ENCODE measurements around the gene SLC6A19.

Gene SLC6A19

DNA sequence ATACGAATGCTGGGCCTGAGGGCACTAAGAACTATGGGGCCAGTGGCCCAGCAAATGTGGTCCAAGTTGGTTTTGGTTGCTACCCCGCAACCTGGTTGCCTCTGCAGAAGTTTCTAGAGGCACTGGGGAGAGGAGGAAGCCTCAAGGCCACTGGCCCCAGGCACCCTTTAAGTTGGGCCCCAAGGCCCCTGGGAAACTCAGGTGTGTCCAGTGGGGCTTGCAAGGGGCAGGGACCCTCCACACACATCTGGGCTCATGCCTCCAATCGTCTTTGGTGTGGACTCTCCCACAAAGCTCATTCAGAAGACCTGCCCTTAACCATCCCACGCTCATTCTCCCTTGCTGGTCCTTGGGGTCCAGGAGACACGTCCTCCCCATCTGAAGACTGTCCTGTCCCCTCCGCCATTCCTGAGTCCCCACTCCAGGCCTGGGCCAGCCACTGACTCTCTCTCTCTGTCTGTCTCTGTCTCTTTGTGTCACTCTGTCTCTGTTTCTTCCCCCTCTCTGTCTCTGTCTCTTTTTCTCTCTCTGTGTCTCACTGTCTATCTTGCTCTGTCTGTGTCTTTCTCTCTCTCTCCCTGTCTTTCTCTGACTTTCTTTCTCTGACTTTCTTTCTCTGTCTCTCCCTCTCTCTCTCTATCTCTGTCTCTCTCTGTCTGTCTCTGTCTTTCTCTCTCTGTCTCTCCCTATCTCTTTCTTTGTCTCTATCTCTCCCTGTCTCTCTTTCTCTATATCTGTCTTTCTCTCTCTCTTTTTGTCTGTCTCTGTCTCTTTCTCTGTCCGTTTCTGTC, 3.3 kb upstream of the SLC6A19 start:
- DNase-seq = no peak

DNA sequence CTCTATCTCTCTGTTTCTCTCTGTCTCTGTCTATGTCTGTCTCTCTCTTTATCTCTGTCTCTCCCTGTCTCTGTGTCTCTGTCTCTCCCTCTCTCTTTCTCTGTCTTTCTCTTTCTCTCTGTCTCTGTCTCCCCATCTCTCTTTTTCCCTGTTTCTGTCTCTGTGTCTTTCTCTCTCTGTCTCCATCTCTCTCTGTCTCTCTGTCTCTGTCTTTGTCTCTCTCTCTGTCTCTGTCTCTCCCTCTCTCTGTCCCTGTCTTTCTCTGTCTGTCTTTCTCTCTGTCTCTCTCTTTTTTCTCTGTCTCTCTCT, 2.1 kb upstream of the SLC6A19 start:
- no peak for DNase-seq

DNA sequence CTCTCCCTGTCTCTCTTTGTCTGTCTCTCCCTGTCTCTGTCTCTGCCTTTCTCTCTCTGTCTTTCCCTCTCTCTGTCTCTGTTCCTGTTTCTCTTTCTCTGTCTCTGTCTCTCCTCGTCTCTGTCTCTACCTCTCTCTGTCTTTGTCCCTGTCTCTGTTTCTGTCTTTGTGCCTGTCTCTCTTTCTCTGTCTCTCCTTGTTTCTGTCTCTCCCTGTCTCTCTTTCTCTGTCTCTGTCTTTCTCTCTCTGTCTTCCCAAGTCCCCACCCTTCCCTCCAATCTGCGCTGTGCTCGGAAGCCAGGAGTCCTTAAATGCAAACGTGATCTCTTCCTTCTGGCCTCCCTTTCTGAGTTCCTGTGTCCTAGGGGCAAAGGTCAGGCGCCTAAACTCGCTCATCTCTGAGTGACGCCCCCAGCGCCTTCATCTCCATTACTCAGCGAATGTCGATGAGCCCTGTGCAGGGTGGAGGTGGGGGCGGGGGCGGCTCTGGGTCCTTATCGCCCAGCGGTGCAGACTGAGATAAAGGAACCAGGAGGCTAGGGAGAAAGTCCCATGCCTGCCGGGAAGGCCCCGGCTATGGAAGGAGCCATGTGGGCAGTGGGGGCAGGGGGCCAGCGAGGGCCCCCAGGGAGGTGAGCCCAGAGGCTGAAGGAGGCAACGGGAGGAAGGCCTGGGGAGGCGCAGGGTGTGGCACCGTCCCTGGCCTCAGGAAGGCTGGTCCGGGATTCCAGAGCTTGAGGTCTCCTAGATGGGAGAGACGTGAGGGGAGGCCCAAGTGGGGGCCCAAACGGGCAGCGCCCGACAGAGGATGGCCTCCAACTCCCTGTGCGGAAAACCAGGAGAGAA, 1.5 kb upstream of the SLC6A19 start:
- no peak for DNase-seq

DNA sequence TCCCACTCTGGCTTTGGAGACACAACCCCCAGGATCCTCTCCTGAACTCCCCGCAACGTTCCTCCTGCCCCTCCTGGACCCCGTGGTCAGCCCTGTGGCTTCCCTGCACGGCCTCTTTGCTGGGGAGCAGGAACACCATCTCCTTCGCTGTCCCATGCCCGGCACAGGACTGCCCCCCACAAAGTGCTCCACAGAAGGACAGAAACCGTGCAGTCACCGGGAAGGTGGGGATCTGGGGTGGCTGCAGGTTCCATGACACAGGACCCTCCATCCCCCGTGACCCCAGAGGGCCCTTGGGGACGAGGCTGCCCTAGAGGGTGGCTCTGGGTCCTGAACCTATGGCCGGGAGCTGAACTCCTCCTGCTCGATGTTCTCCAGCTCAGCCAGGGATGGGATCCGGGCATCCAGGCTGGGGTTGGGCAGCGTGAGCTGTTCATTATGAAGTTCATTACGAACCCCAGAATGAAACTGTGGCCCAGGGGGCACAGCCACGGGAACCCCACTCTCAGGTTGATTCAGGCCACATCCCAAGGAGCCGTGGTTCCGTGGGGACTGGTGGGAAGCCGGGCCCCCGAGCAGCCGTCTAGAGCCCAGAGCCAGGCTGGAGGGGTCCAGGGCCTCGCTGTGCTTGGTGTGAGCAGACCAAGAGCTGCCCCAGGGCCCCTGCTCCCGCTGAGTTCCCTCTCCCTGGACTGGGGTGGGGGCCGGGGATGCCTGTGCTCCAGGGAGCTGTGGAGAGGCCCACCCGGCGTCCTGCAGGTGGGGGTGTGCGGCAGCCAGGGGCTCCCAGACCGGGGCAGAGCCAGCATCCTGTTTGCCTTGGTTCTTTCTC, 684 bp upstream of the SLC6A19 start:
- DNase-seq = no peak

DNA sequence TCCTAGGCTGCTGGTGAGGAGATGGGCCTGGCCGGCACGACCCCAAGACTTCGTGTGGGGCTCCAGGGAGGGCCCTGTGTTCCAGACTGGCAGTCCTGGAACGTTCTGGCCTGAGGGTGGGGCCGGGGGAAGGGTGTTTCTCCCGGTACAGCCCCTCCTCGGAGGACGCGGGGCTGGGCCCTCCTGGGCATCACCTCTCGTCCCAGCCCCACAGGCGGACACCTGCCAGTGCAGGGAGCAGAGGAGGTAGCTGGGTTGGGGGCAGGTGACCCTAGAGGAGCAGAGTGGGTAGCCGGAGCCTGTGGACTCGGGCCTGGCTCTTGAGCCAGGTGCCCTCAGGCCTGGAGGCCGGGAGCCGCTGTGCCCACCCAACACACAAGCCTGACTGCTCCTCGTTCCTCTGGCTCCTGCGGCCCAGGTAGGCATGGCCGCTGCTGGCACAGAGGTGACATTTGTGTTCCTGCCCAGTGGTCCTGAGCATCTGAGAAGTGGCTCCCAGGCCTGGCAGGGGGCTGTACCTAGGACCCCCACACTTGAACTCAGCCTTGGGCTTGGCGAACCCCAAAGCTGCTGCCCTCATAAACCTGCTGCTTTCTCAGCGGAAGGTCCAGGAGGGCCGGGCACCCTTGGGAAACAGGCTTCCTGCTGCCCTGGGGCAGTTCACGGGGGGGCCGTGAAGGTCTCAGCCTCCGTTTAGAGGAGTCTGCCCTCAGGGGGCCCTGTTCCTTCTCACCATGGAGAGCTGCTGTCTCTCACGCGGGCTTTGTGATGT, 817 bp downstream of the SLC6A19 start:
- no peak for DNase-seq

DNA sequence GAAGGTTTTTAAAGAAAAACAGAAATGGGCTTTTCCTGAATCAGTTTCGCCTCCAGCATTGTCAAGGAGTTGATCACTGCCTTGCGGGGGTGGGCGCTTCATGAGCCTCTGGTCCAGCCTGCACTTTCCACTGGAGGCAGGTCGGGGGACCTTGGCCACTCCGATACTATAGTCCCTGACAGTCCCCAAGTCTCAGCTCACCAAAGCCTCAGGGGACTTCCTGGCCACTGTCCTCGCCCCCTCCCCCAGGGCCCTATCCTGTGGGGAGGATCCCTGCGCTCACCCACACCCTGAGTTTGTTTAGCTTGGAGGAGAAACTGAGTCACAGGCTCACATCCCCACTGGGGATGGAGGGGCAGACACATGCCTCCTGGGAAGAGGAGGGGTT, 1.4 kb downstream of the SLC6A19 start:
- no peak for DNase-seq

DNA sequence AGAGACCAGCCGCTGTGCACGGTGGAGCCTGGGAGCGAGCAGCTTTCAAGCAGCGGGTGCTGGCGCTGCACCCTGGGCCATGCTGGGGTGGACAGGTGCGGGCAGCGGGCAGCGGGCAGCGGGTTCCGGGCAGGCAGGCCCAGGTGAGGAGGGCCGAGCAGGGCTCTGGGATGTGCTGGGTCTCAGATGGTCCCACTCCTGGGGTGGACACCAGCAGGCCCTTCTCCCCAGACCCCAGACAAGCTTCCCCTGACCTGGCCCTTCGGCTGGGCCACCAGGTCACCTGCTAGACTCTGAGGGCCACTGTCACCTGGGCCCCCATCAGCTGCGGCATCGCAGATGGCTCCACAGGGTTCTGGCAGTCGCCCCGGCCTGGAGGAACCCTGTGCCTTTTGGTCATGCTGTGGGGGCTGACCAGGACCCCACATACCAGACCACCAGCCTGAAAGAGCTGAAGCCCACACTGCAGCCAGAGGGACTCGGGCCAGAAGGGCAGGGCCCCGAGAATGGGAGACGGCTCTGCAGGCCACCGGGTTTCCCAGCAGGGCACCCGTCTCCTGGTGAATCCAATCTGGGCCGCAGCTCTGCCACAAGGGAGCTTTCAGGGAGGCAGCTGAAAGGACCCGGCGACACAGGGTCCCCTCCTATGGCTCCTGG, 2.0 kb downstream of the SLC6A19 start:
- DNase-seq = no peak

DNA sequence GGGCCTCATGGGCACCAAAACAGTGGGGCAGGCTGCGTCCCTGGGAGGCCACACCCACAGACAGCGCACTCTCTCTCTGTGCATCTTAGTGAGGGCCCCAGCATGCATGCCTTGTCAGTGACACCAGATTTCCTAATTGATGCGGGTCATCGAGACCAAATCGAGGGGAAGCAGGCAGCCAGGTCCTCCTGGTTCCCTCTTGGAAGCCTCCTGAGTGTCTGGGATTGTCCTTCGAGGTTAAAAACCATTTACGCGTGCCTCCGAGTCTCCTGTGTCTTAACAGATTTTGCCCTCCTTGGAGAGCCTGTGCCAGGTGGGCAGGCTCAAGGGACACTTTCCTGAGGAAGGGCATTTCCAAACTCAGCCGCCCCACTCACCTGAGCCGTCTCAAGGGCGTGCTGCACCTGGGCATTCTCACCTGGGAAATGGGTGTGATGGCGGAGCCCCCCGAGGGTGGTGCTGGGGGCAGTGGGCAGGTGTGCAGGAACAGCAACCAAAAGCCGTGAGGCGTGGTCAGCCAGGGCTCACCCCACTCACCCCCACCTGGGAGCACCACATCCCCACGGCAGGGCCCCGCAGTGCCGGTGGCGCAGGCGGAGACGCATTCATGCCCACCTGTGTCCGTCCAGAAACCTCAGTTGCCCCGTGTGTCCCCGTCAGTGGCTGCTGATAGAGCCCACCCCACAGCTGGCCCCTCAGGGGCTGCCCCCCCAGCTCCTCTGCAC, 2.7 kb downstream of the SLC6A19 start:
- no peak for DNase-seq

DNA sequence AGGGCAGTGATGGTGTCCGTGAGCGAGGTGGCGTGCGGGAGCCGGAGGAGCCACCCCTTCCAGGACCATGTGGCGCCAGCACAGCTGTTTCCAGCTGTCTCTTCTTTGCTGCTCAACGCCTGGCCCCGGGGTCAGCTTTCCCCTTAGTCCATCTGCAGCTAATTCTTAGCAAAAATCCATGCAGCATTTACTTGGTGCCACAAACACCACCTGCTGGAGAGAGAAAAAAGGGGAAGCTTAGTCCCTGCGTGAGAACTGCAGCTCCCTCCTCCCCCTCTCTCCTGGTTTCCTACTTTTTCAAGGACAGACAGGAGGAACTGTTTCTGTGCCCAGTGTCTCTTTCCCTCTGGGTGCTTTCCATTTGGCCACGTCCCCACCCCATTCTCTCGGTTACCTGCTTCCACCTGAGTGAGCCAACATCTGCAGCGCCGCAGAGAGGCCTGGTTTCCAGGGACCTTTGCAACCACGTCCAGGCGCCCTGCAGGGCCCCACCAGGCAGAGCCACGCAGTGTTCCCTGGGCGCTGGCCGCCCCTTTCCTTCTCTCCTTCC, 3.4 kb downstream of the SLC6A19 start:
- DNase-seq = no peak

DNA sequence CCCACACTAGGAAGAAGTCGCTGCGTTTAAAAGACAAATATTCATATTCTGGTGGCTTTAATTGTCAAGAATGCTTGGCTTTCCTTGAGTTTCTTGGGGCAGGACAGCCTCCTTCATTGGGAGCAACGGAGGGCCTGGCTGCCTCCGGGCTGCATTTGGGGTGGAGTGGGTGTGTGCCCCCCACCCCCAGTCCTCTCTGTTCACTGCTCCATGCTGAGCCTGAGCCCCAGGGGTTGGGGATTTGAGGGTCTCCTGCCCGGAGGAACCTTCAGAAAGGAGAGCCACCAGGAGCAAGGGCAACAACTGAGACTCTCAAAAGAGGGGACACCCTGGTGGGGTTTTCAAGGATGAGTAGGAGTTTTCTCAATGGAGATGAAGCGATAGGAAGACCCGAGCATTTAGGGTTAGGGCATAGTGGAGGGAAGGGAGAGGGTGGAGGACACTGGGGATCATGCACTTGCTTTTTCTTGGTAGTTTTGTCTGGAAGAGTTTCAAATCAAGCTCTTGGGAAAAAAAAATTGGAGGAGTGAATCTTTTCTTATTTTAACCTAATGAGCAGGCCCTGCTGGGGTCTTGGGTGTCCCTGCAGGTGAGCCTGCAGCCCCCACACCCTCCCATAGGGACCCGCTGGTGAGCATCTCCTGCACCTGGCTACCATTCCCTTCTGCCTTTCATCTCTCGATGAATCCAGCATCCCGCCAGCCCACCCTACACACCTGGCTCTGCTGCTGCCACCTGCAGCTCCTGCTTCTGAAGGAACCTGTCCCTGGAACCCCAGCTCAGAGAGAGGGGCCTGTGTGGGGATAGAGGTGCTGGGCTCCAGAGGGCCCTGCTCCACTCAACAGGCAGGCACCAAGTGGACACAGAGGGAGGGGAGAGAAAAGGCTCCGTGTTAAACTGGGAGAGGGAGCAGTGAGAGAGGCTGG, 4.1 kb downstream of the SLC6A19 start:
- DNase-seq = no peak

DNA sequence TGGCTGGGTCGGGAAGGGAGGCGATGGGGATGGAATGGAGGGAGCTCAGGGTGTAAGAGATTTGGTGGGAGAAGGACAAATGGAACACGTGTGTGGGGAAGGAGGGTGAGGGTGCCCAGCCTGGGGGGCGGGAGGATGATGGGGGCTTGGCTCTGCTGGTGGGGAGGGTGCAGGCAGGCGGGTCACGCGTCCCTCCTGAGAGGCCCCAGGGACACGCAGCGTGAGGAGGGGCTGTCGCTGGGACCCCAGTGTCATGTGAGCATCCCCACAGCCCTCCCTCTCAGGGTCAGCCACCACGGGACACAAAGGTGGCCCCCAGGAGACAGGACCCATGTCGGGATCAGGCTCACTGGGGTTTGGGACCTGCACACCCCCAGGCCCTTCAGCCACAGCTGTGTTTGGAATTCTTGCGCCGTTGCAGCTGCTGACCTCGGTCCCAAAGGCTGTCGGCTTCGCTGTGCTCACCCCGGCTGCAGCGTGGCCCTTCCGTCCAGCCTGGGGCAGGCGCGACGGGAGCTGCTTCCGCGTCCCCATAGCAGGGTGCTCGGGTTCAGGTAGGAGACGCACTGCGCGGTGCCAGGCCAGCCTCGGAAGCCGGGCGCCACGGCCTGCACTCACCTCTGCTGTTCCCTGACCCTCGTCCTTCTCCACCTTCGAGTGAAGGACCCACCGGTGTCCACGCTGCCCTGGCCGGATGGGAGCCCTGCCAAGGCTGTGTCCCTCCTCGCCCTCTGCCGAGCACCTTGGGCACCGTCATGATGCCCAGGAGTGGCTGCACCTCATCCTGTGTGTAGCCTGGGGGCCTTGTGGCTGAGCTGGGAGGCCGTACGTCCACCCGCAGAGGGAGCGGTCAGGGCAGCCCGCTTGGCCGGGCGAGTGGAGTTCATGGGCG, 5.4 kb downstream of the SLC6A19 start:
- no peak for DNase-seq

DNA sequence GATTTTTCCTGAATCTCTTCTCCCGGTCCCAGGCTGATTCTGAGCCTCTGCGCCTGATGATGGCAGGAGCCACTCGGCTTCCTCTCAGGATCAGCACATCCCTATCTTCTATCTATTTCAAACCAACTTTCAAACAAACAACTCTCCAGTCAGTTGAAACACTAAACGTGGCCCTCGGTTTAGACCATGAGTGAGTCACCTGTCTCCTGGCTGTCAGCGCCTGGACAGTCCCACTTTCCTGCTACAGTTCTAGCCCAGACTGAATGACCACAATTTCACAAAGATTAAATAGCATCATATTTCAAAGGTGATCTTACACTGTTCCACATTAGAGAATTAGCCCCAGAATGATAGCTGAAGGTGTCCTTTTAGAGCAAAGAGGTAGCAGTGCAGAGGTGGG, 6.2 kb downstream of the SLC6A19 start:
- DNase-seq = no peak

DNA sequence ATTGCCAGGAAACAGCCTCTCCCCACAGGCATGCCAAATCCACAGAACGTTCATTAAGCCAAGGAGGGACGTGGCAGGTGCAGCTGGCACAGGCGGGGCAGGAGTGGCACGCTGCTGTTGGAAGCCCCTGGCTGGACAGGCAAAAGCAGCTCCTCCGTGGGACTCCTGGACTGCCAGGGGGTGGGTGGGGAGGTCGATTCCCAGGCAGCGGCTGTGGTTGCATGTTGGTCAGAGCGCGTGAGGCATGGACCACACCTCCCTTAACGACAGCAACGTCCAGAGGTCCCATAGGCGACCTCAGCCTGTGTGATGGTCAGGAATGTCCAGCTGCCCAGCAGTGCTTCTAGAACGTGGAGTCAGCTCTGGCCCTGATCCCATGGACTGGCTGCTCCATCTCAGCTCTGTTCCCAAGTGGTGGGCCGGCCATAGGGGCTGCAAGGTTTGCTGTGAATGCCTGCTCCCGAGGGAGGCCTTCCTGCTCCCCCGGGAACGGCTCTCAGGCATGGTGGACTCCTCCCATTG, 6.9 kb downstream of the SLC6A19 start:
- DNase-seq = no peak

DNA sequence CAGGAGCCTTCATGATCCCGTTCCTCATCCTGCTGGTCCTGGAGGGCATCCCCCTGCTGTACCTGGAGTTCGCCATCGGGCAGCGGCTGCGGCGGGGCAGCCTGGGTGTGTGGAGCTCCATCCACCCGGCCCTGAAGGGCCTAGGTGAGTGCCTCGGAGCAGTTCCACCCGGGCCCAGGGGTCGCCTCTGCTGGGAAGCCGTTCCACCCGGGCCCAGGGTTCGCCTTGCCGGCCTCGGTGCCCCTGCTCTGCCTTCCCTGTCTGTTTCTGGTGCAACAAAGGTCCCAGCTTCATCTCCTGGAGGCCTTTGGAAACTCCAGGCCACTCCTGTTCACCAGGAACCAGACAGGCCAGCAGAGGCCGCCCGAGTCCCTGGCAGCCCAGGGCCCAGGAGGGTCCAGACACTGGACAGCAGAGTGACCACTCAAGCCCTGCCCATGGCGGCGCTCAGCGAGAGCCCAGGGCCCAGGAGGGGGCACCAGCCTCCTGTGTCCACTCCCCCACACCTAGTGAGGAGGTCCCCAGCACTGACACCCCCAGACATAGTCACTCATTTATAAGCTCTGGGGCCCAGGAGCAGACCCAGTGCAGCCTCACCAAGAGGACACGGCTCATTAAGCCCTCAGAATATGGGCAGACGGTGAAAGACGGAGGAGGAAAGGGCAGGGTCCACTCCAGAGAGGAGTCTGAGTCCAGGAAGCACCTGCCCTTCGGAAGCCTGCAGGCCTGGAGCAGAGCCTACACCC, 7.5 kb downstream of the SLC6A19 start:
- DNase-seq = no peak

DNA sequence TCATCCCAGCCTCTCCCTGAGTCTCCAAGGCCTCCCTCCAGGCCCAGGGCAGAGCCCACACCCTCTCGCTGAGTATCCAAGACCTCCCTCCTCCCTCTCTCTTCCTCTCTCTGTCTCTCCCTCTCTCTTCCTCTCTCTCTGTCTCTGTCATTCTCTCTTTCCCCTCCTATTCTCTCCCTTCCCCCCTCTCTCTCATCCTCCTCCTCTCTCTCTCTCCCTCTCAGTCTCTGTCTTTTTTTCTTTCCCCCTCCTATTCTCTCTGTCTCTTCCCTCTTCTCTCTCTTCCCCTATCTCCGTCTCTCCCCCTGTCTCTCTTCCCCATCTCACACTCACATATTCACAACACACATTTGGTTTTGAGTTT, 8.1 kb downstream of the SLC6A19 start:
- no peak for DNase-seq

DNA sequence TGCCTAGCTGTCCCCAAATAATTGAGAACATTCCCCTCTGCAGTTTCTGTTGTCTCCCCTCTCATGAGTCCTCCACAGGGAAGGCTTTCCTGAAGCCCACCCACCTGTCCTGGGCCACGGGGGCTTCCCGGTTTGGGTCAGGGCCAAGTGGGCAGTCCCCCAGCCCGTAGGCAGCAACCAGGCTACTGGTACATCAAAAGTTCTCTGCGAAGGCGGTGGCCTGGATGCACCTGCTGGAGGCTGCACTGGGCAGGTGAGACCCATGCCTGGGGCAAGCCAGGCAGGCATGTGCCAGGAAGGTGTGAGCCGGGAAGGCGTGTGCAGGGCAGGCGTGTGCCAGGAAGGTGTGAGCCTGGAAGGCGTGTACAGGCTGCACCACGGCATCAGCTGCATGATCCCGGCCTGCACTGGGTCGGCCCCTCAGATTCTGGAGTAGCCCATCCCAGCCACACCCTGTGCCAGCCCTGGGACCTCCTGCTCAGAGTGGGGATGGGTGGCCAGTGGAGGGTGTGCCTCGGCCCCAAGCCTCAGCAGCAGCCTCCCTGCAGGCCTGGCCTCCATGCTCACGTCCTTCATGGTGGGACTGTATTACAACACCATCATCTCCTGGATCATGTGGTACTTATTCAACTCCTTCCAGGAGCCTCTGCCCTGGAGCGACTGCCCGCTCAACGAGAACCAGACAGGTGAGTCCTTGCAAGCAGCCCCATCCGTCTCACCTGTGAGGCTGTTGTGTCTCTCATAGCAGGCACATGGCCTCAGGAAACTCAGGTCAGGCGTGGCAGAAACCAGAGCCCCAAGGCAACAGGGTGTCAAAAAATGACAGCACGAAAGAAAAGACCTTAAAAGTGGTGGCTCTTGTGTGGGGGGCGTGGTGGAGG, 8.7 kb downstream of the SLC6A19 start:
- no peak for DNase-seq

DNA sequence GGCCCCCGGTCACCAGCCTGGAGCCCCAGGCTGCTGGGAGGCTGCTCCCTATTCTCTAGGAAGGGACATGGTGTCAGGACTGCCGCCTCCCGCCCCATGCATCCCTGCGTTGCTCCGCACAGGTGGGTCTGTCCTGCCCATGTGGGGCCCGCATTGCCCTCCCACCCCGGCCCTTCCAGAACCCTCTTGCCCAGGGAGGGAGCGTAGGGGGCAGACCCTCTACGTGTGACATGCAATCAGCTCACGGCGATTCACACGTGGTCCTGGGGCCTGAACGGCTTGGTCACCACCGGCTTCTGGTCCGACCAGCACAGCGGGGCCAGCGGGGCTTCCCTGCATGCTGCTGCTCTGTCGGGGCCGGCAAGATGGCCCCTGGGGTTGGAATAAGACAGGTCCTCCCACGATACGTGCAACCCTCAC, 9.4 kb downstream of the SLC6A19 start:
- DNase-seq = no peak

Data from GOT3 (cell line).